ENCODE data around the gene GNPDA2.

Gene GNPDA2

DNA sequence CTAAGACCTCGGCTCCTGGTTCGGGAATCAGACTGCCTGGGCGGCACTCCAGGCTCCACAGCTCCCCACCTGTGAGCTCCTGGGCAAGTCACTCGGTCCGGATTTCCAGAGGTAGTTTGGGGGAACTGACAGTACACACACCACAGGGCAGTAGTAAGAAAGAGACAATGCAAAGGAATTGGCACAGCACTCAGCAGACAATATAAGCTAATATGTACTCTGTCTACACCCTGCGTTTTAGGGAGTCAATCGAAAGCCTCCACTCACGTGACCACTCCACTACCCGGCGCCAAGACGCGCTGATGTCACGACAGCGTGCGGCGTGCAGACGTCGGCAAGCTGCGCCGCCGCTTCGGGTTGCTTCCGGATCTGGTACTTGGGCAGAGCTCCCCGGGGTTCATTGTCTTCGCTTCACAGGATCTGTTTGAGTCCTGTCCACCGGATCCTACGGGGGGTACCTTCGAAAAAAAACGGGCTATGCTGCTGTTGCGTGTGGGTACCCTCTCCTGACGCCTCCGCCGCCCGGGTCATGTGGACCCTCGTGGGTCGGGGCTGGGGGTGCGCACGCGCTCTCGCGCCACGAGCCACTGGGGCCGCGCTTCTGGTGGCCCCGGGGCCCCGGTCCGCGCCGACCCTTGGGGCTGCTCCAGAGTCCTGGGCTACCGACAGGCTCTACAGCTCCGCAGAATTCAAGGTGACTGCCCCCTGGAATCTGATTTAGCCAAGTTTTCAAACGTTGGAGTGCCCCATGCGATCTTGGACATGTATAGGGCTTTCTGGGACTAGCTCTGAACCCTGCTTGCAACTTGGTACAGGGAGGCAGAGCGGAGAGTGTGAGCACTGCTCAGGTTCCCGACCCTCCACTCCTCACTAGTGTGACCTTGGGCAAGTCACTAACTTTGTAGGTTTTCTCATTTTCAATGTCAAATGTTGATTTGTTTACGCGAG, 48.0 kb downstream of the GNPDA2 start, which contains the start of gene GUF1:
Gene GUF1, plus strand, starts transcription at position 327 of the 948 bp plus-strand sequence. Its CDS starts 203 bp downstream, at position 530.
- DNase-seq = peak; percentile 88 to 90

DNA sequence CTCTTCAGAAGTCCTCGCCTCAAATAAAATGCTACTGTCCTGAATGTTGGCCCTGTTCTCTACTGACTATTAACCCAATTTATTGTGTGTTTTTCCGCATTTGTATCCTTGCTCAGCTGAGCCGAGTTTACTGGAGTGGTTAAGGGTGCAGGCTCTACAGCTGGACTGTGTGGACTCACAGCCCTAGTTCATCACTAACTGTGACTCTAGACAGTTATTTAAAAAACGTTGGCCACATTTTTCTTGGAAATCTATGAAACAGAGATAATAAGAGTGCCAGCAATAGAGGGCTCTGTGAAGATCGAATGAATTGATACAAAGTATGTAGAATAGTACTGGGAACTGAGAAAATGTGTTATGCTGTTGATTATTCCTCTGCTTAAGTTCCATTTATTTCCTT, 51.0 kb downstream of the GNPDA2 start:
- DNase-seq = no peak

DNA sequence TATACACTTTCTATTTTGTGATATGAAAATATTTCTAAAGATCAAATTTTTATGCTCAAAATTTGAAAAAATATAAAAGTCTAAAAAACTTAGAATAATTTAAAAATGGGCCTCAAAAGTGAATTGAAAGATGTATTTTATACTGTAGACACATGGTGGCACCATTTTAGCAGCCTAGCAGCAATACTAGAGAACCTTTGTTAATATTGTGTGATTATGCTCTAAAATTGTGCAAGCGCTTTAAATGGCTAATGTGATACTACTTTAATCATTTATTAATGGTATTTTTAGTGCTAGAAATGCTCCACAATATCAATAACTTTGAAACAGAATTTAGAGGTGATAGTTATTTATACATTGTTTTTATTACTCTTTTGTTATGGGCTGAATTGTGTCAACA, 51.9 kb downstream of the GNPDA2 start:
- DNase-seq = no peak

DNA sequence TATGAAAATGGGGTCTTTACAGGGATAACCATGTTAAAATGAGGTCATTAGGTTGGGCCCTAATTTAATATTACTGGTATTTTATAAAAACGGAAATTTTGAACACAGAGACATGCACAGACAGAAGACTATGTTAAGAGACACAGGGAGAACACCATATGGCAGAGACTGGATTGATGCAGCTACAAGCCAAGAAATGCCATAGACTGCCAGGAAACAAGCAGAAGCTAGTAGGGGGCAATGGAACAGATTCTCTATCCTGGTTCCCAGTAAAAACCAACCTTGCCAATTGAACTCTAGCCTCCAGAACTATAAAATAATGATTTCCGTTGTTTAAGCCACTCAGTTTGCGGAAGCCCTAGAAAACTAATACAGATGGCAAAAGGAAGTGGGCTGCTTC, 54.7 kb downstream of the GNPDA2 start:
- no peak for DNase-seq

DNA sequence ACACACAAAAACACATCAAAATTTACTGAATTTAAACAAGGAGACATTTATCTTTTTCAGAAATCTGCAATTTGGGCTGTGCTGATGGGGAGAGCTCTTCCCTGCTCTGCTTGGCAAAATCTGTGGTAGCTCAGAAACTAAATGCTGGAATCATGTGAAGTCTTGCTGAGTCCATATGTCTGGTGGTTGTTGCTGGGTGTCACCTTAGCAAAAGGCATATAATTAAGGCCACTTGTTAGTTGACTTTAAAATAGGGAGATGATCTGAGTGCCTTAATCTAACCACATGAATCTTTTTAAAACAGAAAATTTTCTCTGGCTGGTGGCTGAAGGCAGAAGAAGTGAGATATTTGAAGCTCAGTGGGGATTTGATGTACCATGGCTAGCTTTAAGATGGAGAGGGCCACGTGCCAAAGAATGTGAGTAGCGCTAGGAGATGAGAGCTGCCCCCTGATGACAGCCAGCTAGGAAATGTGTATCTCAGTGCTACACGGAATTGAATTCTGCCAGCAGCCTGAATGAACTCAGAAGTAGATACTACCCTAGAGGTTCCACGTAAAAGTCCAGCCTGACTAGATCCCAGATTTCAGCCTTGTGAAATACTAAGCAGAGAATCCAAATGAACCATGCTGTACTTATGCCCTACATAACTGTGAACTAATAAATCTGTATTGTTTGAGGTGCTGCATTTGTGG, 55.7 kb downstream of the GNPDA2 start:
- no peak for DNase-seq

DNA sequence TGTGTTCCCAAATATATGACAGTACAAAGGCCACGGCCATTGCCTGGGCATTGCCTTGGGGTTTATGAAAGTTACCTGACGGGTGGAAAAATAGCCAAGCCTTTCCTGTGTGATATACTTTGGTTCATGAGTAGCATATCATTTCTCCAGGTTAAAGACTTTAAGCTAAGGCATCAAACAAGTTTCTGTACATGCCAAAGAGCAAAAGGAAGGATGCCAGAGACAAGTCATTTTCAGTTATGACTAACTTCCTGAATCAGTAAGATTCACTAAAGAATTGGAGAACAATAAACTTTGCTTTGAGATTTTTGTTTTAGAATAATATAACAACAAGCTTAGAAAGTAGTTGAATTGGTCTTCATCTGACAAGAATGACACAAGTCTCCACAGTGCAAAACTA, 57.8 kb downstream of the GNPDA2 start:
- no peak for DNase-seq

DNA sequence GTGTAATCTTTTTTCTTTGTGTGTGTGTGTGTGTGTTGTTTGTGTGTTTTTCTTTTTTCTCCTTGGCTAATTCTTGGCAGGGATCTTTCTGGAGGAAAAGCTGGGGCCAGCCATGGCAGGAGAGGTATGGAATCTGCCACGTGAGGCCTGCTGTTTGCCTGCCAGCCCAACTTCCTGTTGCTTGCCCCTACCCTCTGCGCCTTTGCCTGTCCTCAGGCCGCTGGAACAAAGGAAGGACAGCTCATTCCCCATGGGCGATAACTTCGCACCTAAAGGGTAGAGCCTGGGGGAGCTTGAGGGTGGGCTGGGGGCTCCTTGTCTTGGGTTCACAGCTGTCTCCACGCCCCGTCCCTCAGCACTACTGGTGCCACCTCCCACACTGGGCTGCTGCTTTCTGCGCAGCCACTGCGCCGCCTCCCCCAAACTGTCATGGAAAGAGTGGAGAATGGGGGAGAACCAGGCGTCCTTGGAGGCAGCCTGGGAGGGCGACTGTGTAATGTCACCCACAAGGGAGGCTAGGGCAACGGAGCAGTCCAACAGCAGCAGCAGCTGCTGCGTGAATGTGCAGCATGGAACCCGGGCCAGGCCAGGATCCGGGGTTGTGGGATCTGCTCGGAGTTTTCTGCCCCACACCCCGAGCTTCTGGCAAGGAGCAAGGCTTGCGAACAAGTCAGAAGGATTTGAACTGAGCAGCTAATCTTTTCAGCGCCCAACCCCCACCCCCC, 62.7 kb downstream of the GNPDA2 start:
- no peak for DNase-seq

DNA sequence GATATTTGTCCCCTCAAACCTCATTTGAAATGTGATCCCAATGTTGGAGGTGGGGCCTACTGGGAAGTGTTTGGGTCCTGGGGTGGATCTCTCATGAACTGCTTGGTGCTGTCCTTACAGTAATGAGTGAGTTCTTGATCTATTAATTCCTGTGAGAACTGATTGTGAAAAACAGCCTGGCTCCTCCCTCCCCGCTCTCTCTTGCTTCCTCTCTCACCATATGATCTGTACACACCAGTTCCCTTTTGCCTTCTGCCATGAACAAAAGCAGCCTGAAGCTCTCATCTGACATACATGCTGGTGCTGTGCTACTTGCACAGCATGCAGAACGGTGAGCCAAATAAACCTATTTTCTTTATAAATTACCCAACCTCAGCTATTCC, 63.7 kb downstream of the GNPDA2 start:
- no peak for DNase-seq

DNA sequence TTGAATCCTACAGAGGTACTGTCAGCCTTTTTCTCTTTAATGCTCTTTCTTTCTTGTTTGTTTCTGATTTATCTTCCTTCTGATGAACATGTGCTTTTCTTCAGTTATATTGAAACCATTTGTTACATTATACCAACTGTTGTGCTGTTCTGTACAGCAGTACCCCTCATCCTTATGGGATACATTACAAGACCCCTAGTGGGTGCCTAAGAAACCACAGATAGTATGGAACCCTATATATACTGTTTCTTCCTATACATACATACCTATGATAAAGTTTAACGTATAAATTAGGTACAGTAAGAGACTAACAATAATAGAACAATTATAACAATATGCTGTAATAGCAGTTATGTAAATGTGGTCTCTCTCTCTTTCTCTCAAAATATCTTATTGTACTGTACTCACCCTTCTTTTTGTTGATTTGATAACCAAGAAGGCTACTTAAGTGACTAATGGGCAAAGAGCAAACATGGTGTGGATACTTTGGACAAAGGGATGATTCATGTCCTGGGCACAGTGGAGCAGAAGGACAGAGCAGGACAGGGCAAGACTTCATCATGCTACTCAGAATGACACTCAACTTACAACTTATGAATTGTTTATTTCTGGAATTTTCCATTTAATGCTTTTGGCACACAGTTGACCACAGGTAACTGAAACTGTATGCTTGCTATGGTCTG, 64.3 kb downstream of the GNPDA2 start:
- DNase-seq = no peak

DNA sequence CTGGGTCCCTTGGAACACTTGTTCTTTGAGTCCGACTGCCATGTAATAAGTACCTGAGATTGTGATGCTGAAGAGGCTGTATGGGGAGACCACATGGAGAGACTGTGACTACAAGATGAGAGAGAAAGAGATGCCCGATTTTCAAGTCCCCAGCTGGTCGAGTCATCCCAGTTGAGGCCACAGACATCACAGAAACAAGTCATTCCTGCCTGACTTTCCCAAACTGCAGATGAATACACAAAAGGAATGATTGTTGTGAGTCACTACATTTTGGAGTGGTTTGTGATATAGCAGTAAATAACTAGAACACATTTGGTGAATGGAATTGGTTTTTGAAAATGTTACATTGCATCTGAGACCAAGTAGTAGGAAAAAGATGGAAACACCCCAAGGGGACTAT, 66.0 kb downstream of the GNPDA2 start:
- DNase-seq = no peak

DNA sequence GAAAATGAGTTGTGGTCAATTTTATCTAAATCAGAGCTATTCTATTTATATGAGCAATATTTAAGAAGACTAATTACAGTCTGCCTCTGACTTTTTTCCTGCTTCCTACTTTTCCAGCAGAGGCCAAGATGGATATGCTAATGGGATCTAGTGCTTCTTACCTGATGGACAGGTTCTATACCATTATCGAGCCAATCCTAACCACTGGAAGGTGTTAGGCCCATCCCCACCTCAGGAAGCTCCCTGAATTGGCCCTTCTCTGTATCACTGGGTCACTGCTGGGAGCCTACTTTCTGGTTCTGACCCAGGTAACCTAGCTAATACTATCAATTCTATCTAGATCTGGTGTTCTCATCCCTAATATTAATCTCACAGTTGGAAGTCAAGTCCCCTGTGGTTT, 74.4 kb downstream of the GNPDA2 start:
- DNase-seq = no peak

Measured in CD4-positive, alpha-beta T cell treated with Interleukin-1 beta for 1 hour (primary cell).